Measurements from ENCODE around the gene PTPRN2. TPM values are rescaled to one million over a fixed set of nuclear protein-coding genes. Genes with fewer than 3 reads are reported as not detected.

PTPRN2 gene
- total and polyA plus RNA-seq, 2 of the 8 experiments (the other 6 are each of a cell fraction or from before 2014, with no cell fraction given) = 2.6 to 4.5 TPM

DNA sequence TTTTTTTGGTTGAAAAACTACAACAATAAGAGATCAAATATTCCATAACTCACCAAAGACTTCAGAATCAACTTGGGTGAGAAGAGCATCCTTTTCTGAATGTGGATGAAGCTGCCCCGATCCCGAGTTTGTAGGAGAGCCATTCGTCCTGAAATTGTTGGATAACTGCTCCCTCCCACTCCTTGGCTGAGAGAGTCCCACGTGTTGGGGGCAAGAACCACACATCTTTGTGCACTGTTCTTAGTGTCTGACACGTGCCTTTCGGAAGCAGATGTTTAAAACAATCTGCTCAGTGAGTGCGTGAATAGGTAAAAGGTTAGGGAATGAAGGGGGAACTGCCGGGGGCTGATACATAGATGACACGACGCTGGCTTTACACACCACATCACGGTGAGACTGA lies 575.7 kb downstream of the PTPRN2 start:
- WGBS, 2 experiments (ENCODE audit: extremely low coverage in 1 of 2, insufficient coverage in 1 of 2, insufficient read length in 1 of 2, insufficient replicate concordance in 2 of 2, low coverage in 1 of 2, low lambda C conversion rate in 2 of 2, missing lambda C conversion rate in 1 of 2) = 85% methylated on average over 11 of the region's 11 CpGs; no CpG with 5 or more reads in 1 of the 2 experiments
- no peak overlapping the region for H2BK15ac ChIP-seq (ENCODE audit: low read length)
- peaks cover 0 to 9% (median 6%) of the 10 kb centered on the region in 4 experiments; a peak in 6 of 7 replicates for H3K27me3 ChIP-seq (replicated peaks in 1 of 4; ENCODE audit: control insufficient read depth in 3 of 4, extremely low read depth in 1 of 4, insufficient read depth in 3 of 4, low read length in 3 of 4)
- FAIRE-seq = no peak
- H2BK5ac ChIP-seq (ENCODE audit: low read depth, low read length) = peak overlapping the region; percentile 1; the same call in 1 of the 2 replicates
- H3K18ac ChIP-seq (ENCODE audit: extremely low read depth, low read length) = no peak overlapping the region
- no peak for DNase-seq (ENCODE audit: low read depth in 1 of 2, low spot score in 2 of 2)
- H3K27ac ChIP-seq (ENCODE audit: low read depth, low read length) = no peak overlapping the region
- no peak overlapping the region for H3K56ac ChIP-seq (replicated peaks; ENCODE audit: insufficient read length, low read depth, low read length)
- H3K23ac ChIP-seq (ENCODE audit: insufficient read length) = no peak overlapping the region
- H4K5ac ChIP-seq (ENCODE audit: insufficient read length, low read depth, low read length) = no peak overlapping the region
- no peaks in the 10 kb centered on the region for H3K79me1 ChIP-seq (ENCODE audit: low read depth, low read length)
- H3K79me2 ChIP-seq (ENCODE audit: control insufficient read depth in 1 of 2, insufficient read depth in 2 of 2, low read length in 2 of 2) = no peaks in the 10 kb centered on the region
- H2BK20ac ChIP-seq (ENCODE audit: low read length) = 0 out of 2 replicates have a peak overlapping the region, but pooled peaks have one; percentile 0
- ChIA-PET CTCF (ENCODE audit: partially characterized antibody) (interaction anchor here (1.1 to 2.1 kb wide), 9 partner anchors 12 to 342 kb away, joined by 3 to 7 read pairs (median 4); no protein-coding TSS in a partner anchor), POLR2A (ENCODE audit: partially characterized antibody) (interaction anchor here (1.3 kb wide), 1 partner anchor 21 kb away, joined by 3 read pairs; no protein-coding TSS in a partner anchor)
- H3K23me2 ChIP-seq (ENCODE audit: low read depth, low read length) = peaks cover 21% of the 10 kb centered on the region
- no peak overlapping the region for H3K9ac ChIP-seq (replicated peaks in 1 of 4; ENCODE audit: extremely low read depth in 1 of 4, low read depth in 3 of 4, low read length in 3 of 4)
- no peaks in the 10 kb centered on the region for H3K9me3 ChIP-seq (ENCODE audit: insufficient read depth in 2 of 2, low read depth in 1 of 2, low read length in 1 of 2)
- H4K20me1 ChIP-seq (replicated peaks in 1 of 2; ENCODE audit: control insufficient read depth in 1 of 2, insufficient read depth in 2 of 2, low read length in 2 of 2) = no peaks in the 10 kb centered on the region
- no peak overlapping the region for H3K4ac ChIP-seq (replicated peaks; ENCODE audit: insufficient read length, low read depth, low read length)
- no peak overlapping the region; a peak in 1 of 4 replicates for H3K4me2 ChIP-seq (ENCODE audit: insufficient read depth in 1 of 2, low read depth in 2 of 2, low read length in 2 of 2)
- peak overlapping the region; percentile 12 for H4K91ac ChIP-seq (replicated peaks; ENCODE audit: insufficient read length, low read length)
- H2BK120ac ChIP-seq (replicated peaks; ENCODE audit: low read depth, low read length) = no peak overlapping the region
- TF ChIP-seq, protein P1, sequence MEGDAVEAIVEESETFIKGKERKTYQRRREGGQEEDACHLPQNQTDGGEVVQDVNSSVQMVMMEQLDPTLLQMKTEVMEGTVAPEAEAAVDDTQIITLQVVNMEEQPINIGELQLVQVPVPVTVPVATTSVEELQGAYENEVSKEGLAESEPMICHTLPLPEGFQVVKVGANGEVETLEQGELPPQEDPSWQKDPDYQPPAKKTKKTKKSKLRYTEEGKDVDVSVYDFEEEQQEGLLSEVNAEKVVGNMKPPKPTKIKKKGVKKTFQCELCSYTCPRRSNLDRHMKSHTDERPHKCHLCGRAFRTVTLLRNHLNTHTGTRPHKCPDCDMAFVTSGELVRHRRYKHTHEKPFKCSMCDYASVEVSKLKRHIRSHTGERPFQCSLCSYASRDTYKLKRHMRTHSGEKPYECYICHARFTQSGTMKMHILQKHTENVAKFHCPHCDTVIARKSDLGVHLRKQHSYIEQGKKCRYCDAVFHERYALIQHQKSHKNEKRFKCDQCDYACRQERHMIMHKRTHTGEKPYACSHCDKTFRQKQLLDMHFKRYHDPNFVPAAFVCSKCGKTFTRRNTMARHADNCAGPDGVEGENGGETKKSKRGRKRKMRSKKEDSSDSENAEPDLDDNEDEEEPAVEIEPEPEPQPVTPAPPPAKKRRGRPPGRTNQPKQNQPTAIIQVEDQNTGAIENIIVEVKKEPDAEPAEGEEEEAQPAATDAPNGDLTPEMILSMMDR (IDR thresholded peaks at IDR 0.05; ENCODE audit: control extremely low read depth in 1 of 3, insufficient read depth in 1 of 3, low read depth in 1 of 3, low read length in 3 of 3) = no peak
- no peak for TF ChIP-seq CBX5 (IDR thresholded peaks at IDR 0.05; ENCODE audit: low read depth, low read length)
- TF ChIP-seq EGR1 (IDR thresholded peaks at IDR 0.05; ENCODE audit: borderline replicate concordance, low read depth, low read length) = no peak
- TF ChIP-seq, protein P2, sequence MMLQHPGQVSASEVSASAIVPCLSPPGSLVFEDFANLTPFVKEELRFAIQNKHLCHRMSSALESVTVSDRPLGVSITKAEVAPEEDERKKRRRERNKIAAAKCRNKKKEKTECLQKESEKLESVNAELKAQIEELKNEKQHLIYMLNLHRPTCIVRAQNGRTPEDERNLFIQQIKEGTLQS (IDR thresholded peaks at IDR 0.05; ENCODE audit: insufficient read depth, low read depth, low read length) = no peak
- peak overlapping the region; percentile 5; the same call in 1 of the 2 replicates for H2BK12ac ChIP-seq (ENCODE audit: low read depth, low read length)
- H3K4me3 ChIP-seq (ENCODE audit: extremely low read depth in 1 of 4, insufficient read depth in 2 of 4, low read depth in 3 of 4, low read length in 4 of 4) = no peak overlapping the region
- no peaks in the 10 kb centered on the region for H3K36me3 ChIP-seq (ENCODE audit: control insufficient read depth in 2 of 4, insufficient read depth in 4 of 4, low read length in 3 of 4)
- no peak overlapping the region for H4K8ac ChIP-seq (ENCODE audit: extremely low read depth, insufficient read depth, low read length)
- no peak overlapping the region for H2AK5ac ChIP-seq (ENCODE audit: low read depth, low read length)
- peaks cover 13 to 52% (median 31%) of the 10 kb centered on the region in 4 experiments for H3K4me1 ChIP-seq (replicated peaks in 1 of 4; ENCODE audit: control insufficient read depth in 3 of 4, insufficient read depth in 4 of 4, low read length in 3 of 4)
- no peak overlapping the region for H3K14ac ChIP-seq (ENCODE audit: insufficient read length)
- H2AFZ ChIP-seq (ENCODE audit: low read length) = no peak overlapping the region

All from H1 (cell line).